ENCODE results near the gene UBALD1. TPM values are rescaled to one million over a fixed set of nuclear protein-coding genes. Genes with fewer than 3 reads are reported as not detected.

UBALD1 gene
- total and polyA plus RNA-seq, 4 donors, result 6.6 to 43.2 (median 29.4) TPM

- no peak for ATAC-seq (ENCODE audit: insufficient read depth, low FRiP score)
- no peak for TF ChIP-seq CTCF (IDR thresholded peaks at IDR 0.05; ENCODE audit: control extremely low read depth, extremely low read depth)
- DNase-seq, result no peak
- Histone ChIP-seq H3K9me3 (ENCODE audit: control insufficient read depth in 4 of 4, insufficient read depth in 3 of 4, low read length in 3 of 4) (no peaks in the 10 kb centered on the region), H3K4me3 (no peak overlapping the region), H3K27me3 (ENCODE audit: control insufficient read depth in 3 of 3, insufficient read depth in 3 of 3, low read length in 2 of 3) (no peaks in the 10 kb centered on the region), H3K9ac (ENCODE audit: insufficient read depth in 1 of 2, low read length in 2 of 2) (no peak overlapping the region), H3K27ac (ENCODE audit: low read depth in 1 of 2, low read length in 1 of 2) (peak overlapping the region in 1 of 2 donors; percentile 42), H3K4me1 (ENCODE audit: control insufficient read depth in 5 of 5, insufficient read depth in 5 of 5, low read length in 5 of 5) (peaks cover 0 to 19% (median 16%) of the 10 kb centered on the region in 5 donors), H3K36me3 (ENCODE audit: control insufficient read depth in 4 of 4, insufficient read depth in 4 of 4, low read length in 4 of 4) (peaks cover under 1 to 57% (median 19%) of the 10 kb centered on the region in 4 donors)
- WGBS, 2 donors, result 93 to 96% methylated on average over 25 of the region's 25 CpGs
Observed at GRCh38 chr16:4656695-4657686, 42.3 kb upstream of the UBALD1 start.

- 92 to 95% methylated on average over 12 of the region's 12 CpGs for whole genome bisulfite sequencing, 2 donors
- DNase-seq (no peak), ATAC-seq (ENCODE audit: insufficient read depth, low FRiP score) (no peak)
- no peaks in the 10 kb centered on the region for H3K27me3 ChIP-seq (ENCODE audit: control insufficient read depth in 3 of 3, insufficient read depth in 3 of 3, low read length in 2 of 3)
- peaks cover 6 to 62% (median 19%) of the 10 kb centered on the region in 4 donors for H3K36me3 ChIP-seq (ENCODE audit: control insufficient read depth in 4 of 4, insufficient read depth in 4 of 4, low read length in 4 of 4)
- peaks cover 0 to 23% (median 13%) of the 10 kb centered on the region in 5 donors for H3K4me1 ChIP-seq (ENCODE audit: control insufficient read depth in 5 of 5, insufficient read depth in 5 of 5, low read length in 5 of 5)
- H3K9me3 ChIP-seq (ENCODE audit: control insufficient read depth in 4 of 4, insufficient read depth in 3 of 4, low read length in 3 of 4), result no peaks in the 10 kb centered on the region
- peak overlapping the region in 1 of 2 donors; percentile 5 for H3K9ac ChIP-seq (ENCODE audit: insufficient read depth in 1 of 2, low read length in 2 of 2)
- peak overlapping the region in 1 of 2 donors; percentile 90 for H3K27ac ChIP-seq (ENCODE audit: low read depth in 1 of 2, low read length in 1 of 2)
- no peak overlapping the region for H3K4me3 ChIP-seq
- TF ChIP-seq CTCF (IDR thresholded peaks at IDR 0.05; ENCODE audit: control extremely low read depth, extremely low read depth), result no peak
Observed at GRCh38 chr16:4656221-4656620, 41.5 kb upstream of the UBALD1 start.

- Histone ChIP-seq H3K27ac (ENCODE audit: low read depth in 1 of 2, low read length in 1 of 2) (peak overlapping the region in 1 of 2 donors; percentile 90), H3K36me3 (ENCODE audit: control insufficient read depth in 4 of 4, insufficient read depth in 4 of 4, low read length in 4 of 4) (peaks cover 6 to 62% (median 22%) of the 10 kb centered on the region in 4 donors), H3K9me3 (ENCODE audit: control insufficient read depth in 4 of 4, insufficient read depth in 3 of 4, low read length in 3 of 4) (no peaks in the 10 kb centered on the region), H3K4me3 (no peak overlapping the region), H3K4me1 (ENCODE audit: control insufficient read depth in 5 of 5, insufficient read depth in 5 of 5, low read length in 5 of 5) (peaks cover 0 to 23% (median 11%) of the 10 kb centered on the region in 5 donors), H3K27me3 (ENCODE audit: control insufficient read depth in 3 of 3, insufficient read depth in 3 of 3, low read length in 2 of 3) (no peaks in the 10 kb centered on the region), H3K9ac (ENCODE audit: insufficient read depth in 1 of 2, low read length in 2 of 2) (no peak overlapping the region)
- DNase-seq, result no peak
- no peak for ATAC-seq (ENCODE audit: insufficient read depth, low FRiP score)
- WGBS, 2 donors, result 94 to 97% methylated on average over 6 of the region's 6 CpGs
- TF ChIP-seq CTCF (IDR thresholded peaks at IDR 0.05; ENCODE audit: control extremely low read depth, extremely low read depth), result no peak
Observed at GRCh38 chr16:4655801-4656200, 41.1 kb upstream of the UBALD1 start.
